ENCODE measurements around the gene IFNL2.
"Not testable (repeated sequence)": the region's sequence is repeated elsewhere in the genome, so short reads cannot be mapped to it uniquely, and the experiment has no call there.

IFNL2 gene

DNA sequence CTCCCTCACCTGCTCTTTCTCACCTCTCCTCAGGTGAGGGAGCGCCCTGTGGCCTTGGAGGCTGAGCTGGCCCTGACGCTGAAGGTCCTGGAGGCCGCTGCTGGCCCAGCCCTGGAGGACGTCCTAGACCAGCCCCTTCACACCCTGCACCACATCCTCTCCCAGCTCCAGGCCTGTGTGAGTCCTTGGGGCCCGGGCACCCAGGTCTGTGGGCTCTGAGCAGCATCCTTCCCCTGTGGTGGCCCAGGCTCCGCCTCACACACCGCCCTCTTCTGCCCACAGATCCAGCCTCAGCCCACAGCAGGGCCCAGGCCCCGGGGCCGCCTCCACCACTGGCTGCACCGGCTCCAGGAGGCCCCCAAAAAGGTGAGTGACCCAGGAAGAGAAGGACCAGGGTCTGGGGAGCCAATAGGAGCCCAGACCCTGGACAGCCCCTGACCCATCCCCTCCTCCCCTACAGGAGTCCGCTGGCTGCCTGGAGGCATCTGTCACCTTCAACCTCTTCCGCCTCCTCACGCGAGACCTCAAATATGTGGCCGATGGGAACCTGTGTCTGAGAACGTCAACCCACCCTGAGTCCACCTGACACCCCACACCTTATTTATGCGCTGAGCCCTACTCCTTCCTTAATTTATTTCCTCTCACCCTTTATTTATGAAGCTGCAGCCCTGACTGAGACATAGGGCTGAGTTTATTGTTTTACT, 29.9 kb downstream of the IFNL2 start:
- DNase-seq (ENCODE audit: low read depth), result no peak

DNA sequence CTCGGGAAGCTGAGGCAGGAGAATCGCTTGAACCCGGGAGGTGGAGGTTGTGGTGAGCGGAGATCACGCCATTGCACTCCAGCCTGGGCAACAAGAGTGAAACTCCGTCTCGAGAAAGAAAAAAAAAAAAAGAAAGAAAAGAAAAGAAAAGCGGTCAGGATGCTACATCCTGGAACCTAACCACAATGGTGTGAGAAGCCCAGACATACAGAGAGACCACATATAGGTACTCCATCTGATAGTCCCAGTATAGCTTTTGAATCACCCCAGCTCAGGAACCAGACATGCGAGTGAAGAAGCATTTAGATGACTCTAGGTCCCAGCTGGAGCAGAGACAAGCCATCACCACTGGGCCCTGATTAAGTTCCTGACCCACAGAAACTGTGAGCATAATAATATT, 31.2 kb downstream of the IFNL2 start:
- no peak for DNase-seq (ENCODE audit: low read depth)

DNA sequence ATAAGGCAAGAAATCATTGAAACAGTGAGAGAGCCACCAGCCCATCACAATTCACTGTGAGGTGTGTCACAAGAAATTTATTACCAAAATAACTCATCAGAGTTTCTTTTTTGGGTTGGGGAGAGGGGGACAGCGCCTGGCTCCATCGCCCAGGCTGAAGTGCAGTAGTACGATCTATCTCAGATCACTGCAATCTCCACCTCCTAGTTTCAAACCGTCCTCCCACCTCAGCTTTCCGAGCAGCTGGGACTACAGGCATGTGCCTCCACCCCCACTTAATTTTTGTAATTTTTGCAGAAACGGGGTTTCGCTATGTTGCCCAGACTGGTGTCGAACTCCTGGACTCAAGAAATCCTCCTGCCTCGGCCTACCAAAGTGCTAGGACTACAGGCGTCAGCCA, 31.6 kb downstream of the IFNL2 start:
- DNase-seq (ENCODE audit: low read depth), result no peak

DNA sequence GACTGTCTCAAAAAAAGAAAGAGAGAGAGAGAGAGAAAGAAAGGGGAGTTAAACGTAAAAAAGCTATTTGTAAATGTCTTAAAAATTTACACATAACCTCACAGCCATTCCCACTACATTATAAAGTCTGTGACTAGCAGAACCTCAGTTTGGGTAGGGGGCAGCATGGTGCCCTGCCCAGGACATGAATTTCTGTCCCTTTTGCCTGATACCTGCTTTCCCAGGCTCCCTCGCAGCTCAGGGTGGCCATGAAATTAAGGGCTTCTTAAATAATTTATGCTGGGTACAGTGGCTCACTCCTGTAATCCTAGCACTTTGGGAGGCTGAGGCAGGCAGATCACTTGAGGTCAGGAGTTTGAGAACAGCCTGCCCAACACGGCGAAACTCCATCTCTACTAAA, 32.8 kb downstream of the IFNL2 start:
- DNase-seq (ENCODE audit: low read depth), result no peak

DNA sequence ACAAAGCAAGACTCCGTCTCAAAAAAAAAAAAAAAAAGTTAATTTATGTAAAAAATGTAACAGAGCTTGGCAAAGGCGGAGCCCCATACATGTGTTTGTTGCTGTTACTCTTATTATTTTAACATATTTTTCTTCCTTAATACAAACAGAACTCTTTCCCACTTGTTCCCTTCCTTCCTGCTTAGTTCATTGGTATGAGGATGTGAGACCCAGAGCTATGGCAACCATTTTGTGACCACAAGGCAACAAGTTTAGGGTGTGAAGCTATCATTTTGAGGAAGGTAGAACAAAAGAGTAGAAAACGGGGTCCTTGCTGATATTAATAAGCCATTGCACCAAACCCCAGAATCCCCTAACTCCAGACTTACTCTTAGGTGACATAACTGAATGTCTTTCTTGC, 33.4 kb downstream of the IFNL2 start:
- DNase-seq (ENCODE audit: low read depth), result no peak

DNA sequence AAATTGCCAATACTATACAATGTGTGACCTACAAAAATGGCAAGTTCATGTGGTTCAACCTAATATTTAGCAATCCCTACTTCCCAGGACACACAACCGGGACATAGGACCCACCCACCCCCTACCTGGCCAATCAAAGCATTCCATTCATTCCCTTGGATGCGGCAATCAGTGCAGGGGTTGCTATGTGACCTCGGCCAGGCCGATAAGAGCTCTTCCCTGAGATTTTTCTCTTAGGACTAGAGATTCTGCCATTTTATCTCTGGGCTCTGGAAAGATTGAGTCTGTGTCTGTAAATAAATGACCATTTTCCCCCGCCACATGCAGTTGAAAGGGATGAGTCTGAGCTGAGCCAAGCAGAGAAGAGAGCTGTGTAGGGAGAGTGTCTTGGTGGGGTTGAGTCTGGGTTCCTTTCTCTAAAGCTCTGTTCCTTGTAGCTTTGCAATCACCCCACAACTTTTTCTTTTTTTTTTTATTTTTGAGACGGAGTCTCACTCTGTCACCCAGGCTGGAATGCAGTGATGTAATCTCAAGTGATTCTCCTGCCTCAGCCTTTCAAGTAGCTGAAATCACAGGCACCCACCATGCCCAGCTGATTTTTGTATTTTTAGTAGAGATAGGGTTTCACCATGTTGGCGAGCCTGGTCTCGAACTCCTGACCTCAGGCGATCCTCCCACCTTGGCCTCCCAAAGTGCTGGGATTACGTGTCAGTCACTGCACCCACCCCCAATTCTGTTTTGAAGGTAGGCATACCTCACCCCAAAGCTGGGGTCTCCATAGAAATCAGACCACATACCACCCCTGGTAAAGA, 35.4 kb downstream of the IFNL2 start:
- no peak for DNase-seq (ENCODE audit: low read depth)

DNA sequence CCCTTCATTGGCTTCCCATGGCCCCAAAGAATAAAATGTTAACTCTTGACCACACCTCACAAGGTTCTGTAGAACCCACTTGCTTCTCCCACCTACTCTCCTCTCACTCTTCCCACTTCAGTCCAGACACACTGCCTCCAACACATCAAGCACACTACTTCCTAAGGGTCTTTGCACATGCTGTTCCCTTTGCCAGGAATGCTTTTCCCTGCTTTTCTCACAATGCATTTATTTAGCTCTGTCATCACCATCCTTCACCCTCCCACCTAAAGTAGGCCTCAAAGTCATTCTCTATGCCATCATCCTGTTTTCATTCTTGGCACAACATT, 36.0 kb downstream of the IFNL2 start:
- DNase-seq (ENCODE audit: low read depth), result no peak

DNA sequence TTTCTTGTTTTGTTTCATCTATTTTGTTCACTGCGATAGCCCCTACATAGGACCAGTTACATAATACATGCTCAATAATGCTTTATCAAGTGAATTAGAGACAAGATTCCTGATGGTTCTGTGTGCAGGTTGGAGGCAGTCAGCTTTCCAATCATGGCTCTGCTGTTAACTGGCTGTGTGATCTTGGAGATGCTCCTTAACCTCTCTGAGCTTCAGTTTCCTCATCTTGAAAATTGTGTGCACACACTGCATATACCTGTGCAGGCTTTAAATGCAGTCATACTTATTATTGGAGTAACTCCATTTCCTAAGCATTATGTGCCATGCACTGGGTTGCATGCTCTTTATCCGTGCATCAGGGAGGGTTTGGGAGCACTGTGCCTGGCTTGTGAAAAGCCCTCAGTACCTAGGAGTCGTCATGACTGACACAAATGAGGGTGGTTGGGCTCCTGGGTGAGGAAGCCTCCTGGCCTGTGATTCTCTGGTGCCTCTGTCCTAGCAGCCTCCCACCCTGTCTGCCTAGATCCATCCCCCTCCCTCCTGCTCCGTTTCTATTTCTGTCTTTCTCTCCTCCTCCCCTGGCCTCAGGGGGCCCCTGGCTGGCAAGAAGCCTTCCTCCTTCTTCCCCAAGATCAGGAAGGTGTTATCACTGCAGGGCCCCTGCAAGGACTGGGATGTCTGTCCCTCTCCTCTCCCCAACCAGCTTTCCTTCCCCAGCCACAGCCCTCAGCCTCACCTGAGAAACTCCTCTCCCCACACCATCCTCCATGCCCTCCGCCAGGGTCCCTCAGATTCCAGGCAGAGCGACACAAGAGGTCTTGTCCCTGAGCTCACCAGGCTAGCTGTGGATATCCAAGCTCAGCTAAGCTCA, 36.7 kb downstream of the IFNL2 start:
- DNase-seq (ENCODE audit: low read depth), result no peak

DNA sequence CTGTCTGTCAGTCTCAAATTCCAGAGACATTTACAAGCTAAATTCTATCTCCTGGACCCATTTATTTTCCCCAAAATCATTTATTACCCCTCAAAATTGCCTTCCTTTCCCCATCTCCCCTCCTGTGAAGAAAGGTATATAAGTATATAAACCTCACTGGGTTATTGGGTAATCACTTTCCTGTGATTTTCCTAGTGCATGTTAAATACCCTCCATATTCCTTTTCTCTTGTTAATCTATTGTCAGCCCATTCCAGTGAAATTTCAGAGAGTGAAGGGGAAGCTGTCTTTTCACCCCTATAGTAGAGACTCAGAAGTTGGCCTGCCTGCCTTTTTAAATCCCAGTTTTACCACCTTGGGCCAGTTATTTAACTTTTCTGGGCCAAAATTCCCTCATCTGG, 37.9 kb downstream of the IFNL2 start:
- no peak for DNase-seq (ENCODE audit: low read depth)

DNA sequence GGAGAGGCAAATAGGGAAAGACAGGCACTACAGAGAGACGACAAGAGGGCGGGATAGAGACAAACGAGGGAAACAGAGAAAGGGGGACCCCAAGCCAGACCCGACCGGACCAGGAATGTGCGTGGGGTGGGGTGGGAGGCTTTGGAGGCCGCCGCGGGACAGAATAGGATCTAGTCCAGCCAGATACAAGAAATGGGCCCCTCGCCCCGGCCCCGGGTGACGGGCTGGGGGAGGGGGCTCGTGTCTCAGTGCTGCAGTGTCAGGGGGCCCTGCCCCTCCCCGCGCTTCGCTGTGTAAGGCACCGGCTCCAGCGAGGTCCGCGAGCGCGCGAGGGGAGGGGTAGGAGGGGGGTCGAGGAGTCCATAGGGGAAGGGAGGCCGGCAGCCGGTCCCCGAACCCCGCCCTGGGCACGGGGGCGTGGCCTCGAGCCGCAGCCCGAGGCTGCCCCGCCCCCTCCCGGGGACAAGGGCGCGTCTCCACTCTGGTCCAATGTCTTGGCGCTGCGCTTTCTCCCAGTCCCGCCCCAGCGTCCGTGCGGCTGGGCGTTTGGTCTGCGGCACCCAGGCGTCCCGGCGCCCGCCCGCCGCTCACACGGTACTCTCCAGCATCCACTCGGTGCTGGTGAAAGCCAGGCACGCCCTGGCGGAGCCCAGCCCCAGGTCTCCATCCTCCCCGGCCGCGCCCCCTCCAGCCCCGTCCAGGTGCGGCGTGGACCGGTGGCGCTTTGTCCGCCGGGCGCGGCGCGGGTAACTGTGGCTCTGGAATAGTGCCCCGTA, 39.0 kb downstream of the IFNL2 start:
- no peak for DNase-seq (ENCODE audit: low read depth)

DNA sequence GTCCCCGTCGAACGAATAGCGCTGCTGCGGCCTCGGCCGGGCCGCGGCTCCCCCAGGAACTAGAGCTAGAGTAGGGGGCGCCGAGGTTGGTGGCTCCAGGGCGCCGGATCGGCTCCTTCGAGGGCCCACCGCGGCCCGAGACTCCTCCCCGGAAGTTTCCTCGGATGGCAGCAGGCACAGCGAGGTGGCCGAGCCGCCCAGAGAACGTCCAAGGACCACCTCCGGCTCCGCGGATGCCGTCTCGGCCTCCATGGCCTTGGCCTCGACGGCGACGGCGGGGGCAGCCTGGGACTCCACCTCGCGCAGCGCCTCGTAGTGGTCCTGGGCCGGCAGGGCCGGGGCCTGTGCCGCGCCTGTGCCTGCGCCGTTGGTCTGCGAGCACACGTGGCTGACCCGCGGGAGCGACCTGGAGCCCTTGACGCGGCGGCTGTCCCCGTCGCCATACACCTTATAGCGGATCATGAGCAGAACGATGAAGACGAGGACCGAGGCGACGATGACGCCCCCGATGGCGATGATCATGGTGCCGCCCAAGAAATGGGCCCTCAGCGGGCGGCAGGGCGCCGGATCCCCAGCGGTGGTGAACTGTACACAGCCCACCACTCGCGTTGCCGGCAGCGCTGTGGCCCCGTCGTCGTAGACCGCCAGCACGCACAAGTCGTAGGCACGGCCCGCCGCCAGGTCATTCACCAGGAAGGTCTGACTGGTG, 39.8 kb downstream of the IFNL2 start:
- DNase-seq (ENCODE audit: low read depth), result no peak

DNA sequence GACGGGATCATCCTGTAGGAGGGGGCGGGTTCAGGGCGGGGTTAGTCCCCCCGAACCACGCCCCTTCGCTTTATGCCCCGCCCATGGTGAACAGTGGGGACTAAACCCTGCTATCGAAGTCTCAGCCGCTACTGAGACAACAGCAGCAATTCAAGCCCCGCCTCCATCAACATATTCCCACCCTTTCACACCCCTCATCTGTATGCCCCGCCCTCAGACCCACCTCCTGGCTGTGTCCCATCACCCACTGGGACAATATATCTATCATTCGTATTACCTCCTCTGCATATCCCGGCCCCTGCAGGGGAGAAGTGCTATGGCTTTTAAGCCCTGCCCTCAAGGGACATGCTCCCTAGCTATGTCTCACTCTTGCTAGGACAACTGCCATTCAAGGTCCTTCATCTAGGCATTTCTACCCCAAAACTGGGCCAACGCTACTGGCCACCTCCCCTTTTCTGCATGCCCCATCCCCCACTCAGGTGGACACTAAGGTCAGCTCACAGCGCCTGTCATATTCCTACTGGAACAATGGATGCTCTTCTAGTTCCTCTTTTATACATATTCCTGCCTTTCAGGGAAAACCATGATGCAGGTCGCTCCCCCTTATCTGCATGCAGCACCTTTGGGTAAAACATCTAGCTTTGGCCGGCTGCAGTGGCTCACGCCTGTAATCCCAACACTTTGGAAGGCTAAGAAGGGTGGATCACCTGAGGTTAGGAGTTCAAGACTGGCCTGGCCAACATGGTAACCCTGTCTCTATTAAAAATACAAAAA, 40.5 kb downstream of the IFNL2 start:
- DNase-seq (ENCODE audit: low read depth), result no peak

DNA sequence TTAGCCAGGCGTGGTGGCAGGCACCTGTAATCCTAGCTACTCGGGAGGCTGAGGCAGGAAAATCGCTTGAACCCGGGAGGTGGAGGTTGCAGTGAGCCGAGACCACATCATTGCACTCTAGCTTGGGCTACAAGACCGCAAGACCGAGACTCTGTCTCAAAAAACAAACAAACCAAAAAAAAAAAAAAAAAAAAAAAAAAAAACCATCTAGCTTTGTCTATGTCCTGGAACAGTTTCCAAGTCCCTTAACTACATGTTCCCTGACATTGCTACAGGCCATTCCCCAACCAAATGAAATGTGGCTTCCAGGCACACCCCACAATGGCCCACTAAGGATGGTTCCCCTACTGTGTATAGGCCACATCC, 41.1 kb downstream of the IFNL2 start:
- DNase-seq (ENCODE audit: low read depth), result not testable (repeated sequence)

DNA sequence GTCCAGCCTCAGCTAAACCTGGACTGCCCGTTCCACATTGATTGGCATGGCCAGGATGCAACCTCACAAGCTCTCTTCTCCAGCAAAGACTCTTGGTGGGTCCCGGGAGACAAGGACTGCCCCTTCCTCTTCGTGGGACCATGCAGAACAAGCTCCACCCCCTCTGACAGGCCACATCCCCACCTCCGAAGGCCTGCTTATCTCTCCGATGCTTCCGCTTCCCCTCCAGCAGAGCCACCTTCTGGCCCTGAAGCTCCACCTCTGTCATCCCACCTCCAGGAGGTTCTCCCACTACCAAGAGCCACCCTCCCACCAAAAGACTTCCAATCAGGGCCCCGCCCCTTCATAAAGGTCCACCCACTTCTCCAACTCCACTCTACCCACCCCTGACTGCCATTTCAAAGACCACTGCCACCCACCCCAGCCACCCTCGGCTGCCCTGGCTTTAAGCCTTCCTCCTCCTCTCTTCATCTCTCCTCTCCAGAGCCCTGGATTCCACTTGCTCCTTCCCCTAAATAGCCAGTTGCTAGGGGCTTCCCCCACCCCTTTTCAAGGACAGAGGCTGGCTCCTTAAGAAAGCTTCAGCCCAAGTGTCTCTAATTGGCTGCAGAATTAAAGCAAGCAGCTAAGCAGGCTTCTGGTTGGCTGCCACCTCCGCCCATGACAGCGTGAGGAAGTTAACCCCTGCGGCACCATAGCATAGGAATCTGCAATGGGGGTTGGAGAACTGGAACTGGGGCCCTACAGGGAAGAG, 42.5 kb downstream of the IFNL2 start:
- DNase-seq (ENCODE audit: low read depth), result no peak

DNA sequence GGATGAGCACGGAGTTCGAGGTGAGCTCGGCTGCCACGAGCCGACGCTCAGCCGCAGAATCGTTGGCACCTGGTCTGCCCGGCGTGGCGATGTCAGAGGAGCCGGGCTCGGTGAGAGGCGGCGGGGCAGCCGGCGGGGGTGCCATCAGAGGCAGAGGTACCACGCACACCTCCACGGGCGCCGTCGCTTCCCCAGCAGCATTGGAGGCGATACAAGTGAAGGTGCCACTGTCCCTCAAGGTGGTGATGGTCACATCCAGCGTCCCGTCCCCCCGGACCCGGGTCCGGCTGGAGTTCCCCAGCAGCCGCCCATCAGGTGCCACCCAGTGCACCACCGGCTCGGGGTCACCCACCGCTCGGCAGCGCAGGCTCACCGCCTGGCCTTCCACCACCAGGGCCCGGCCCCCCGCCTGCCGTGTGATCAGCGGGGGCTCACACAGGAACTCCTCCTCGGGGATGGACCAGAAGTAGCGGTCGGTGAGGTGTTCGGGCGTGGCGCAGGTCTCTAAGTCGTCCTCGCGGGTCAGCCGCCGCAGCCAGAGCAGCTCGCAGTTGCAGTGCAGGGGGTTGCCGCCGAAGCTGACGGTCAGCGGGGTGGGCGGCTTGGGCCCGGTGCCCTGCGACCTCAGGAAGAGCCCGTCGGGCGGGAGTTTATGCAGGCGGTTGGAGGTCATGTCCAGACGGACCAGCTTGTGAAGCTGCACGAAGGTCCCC, 46.0 kb downstream of the IFNL2 start:
- no peak for DNase-seq (ENCODE audit: low read depth)

DNA sequence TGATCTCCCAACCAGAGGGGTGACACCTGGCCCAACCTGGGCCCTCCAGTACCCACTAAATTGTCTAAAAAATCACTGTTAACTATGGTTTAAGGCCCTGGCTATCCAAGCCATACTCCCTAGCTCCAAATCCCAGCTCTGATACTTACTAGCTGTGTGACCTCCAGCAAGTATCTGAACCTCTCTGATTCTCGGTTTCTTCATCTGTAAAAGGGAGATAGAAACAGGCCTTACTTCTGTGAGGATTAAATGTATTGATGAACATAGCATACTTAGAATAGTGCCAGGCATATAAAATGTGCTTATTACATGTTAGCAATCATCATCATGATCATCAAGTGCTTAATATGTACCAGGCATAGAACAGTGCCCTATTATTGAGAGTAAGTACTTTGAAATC, 47.7 kb downstream of the IFNL2 start:
- no peak for DNase-seq (ENCODE audit: low read depth)

DNA sequence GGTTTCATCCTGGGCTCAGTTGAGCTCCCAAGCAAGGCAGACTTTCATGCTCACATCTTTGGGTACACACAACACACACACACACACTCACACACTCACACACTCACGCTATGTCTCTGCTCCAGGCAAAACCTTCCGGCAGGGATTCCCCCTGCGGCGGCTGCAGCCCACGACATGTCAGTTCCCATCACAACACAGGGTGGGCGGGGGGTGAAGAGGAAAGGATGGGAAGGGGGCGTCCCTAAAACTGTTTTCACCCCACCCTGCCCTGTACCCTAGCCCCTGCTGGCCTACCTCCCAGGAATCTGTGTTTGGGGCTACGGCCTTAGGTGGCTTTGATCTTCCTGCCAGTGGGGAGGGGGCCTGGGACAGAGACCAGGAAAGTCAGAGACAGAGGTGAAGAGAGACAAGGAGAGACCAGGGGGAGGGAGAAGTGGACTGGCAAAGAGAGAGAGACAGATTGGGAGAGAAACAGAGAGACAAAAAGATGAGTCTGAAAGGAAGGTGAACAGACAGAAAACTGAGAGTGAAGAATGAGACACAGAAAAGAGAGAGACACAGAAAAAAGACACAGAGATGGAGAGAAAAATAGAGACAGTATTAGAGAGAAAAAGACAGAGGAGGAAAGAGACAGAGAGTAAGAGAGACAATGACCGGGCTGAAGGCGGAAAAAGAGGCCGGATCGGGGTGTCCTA, 48.6 kb downstream of the IFNL2 start:
- no peak for DNase-seq (ENCODE audit: low read depth)

DNA sequence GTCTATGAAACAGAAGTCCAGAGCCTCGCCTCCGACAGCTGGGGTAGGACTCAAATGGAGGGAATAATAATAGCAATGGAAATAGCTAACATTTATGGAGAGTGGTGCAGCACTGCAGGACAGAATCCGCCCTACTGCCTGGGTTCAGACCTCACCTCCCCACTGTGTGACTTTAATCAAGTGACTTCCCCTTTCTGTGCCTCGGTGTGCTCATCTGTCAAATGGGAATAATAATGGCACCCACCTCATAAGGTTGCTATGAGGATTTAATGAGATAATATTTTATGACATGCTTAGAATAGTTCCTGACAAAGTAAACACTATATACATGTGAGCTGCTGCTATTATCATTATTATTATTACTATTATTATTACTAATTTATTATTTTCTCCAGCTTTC, 49.3 kb downstream of the IFNL2 start:
- no peak for DNase-seq (ENCODE audit: low read depth)

DNA sequence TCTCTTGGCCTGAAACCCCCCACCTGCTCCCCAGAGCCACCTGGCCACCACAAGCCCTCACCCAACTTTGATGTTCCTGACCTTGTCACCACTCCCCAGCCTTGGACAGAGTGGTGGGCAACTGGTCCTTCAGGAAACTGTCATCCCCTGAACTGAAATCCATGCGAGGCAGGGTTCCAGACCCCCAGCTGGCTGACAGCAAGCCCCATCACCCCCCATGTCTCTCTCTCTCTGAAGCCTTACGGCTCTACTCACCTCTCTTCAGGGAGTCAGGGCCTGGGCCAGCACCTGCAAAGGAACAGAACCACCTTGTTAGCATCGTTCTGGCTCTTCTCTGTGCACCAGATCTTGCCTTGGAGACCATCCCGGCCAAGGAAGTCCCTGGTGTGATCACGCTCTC, 49.9 kb downstream of the IFNL2 start:
- DNase-seq (ENCODE audit: low read depth), result no peak
